ENCODE data around the gene TP73.

TP73 gene

GRCh38 chr1:3740042-3740441, 87.7 kb downstream of the TP73 start:
- in situ Hi-C loops (cut with HindIII; ENCODE audit: low sequenced_read_pairs) = loop anchor here (10.0 kb wide), 1 partner anchor 95 kb away; no protein-coding TSS in a partner anchor

- in situ Hi-C loops (cut with HindIII; ENCODE audit: low sequenced_read_pairs) = loop anchor here (10.0 kb wide), 1 partner anchor 96 kb away; no protein-coding TSS in a partner anchor
These were observed 88.4 kb downstream of the TP73 start for GRCh38 chr1:3740752-3741151.

GRCh38 chr1:3741566-3742438, 89.5 kb downstream of the TP73 start:
- in situ Hi-C loops (cut with HindIII; ENCODE audit: low sequenced_read_pairs) = loop anchor here (10.0 kb wide), 1 partner anchor 97 kb away; no protein-coding TSS in a partner anchor

- in situ Hi-C loops (cut with HindIII; ENCODE audit: low sequenced_read_pairs) = loop anchor here (10.0 kb wide), 1 partner anchor 98 kb away; no protein-coding TSS in a partner anchor
These were observed 90.4 kb downstream of the TP73 start for GRCh38 chr1:3742439-3743298.

GRCh38 chr1:3743421-3743820, 91.1 kb downstream of the TP73 start:
- in situ Hi-C loops (cut with HindIII; ENCODE audit: low sequenced_read_pairs) = loop anchor here (10.0 kb wide), 1 partner anchor 99 kb away; no protein-coding TSS in a partner anchor

- in situ Hi-C loops (cut with HindIII; ENCODE audit: low sequenced_read_pairs) = loop anchor here (10.0 kb wide), 1 partner anchor 99 kb away; no protein-coding TSS in a partner anchor
These were observed 91.5 kb downstream of the TP73 start for GRCh38 chr1:3743826-3744225.

GRCh38 chr1:3744646-3745045, 92.3 kb downstream of the TP73 start:
- in situ Hi-C loops (cut with HindIII; ENCODE audit: low sequenced_read_pairs) = loop anchor here (10.0 kb wide), 1 partner anchor 100 kb away; no protein-coding TSS in a partner anchor

GRCh38 chr1:3745071-3745470, 92.8 kb downstream of the TP73 start:
- in situ Hi-C loops (cut with HindIII; ENCODE audit: low sequenced_read_pairs) = loop anchor here (10.0 kb wide), 1 partner anchor 100 kb away; no protein-coding TSS in a partner anchor

GRCh38 chr1:3745590-3746381, 93.5 kb downstream of the TP73 start:
- in situ Hi-C loops (cut with HindIII; ENCODE audit: low sequenced_read_pairs) = loop anchor here (10.0 kb wide), 1 partner anchor 101 kb away; no protein-coding TSS in a partner anchor

- in situ Hi-C loops (cut with HindIII; ENCODE audit: low sequenced_read_pairs) = loop anchor here (10.0 kb wide), 1 partner anchor 102 kb away; no protein-coding TSS in a partner anchor
These were observed 94.1 kb downstream of the TP73 start for GRCh38 chr1:3746389-3746829.

- in situ Hi-C loops (cut with HindIII; ENCODE audit: low sequenced_read_pairs) = loop anchor here (10.0 kb wide), 1 partner anchor 102 kb away; no protein-coding TSS in a partner anchor
These were observed 94.7 kb downstream of the TP73 start for GRCh38 chr1:3746830-3747521.

- in situ Hi-C loops (cut with HindIII; ENCODE audit: low sequenced_read_pairs) = loop anchor here (10.0 kb wide), 1 partner anchor 103 kb away; no protein-coding TSS in a partner anchor
These were observed 95.2 kb downstream of the TP73 start for GRCh38 chr1:3747522-3747848.

- in situ Hi-C loops (cut with HindIII; ENCODE audit: low sequenced_read_pairs) = loop anchor here (10.0 kb wide), 1 partner anchor 103 kb away; no protein-coding TSS in a partner anchor
These were observed 95.6 kb downstream of the TP73 start for GRCh38 chr1:3747903-3748302.

GRCh38 chr1:3748316-3748900, 96.1 kb downstream of the TP73 start:
- in situ Hi-C loops (cut with HindIII; ENCODE audit: low sequenced_read_pairs) = loop anchor here (10.0 kb wide), 1 partner anchor 104 kb away; no protein-coding TSS in a partner anchor

GRCh38 chr1:3749512-3749911, 97.2 kb downstream of the TP73 start:
- in situ Hi-C loops (cut with HindIII; ENCODE audit: low sequenced_read_pairs) = loop anchor here (10.0 kb wide), 1 partner anchor 105 kb away; no protein-coding TSS in a partner anchor

- in situ Hi-C loops (cut with HindIII; ENCODE audit: low sequenced_read_pairs) = no loop called here
These were observed 98.4 kb downstream of the TP73 start for GRCh38 chr1:3750741-3751140.

- in situ Hi-C loops (cut with HindIII; ENCODE audit: low sequenced_read_pairs) = no loop called here
These were observed 100.2 kb downstream of the TP73 start, which contains the start of gene CCDC27 for GRCh38 chr1:3752400-3752945. CCDC27 (plus strand) TSS chr1:3752450; CDS start chr1:3752482, 32 bp downstream.

- in situ Hi-C loops (cut with HindIII; ENCODE audit: low sequenced_read_pairs) = no loop called here
These were observed 101.5 kb downstream of the TP73 start for GRCh38 chr1:3753656-3754454.
